IMR-90 (cell line): ENCODE data around the gene FUT4. TPM values are rescaled to one million over a fixed set of nuclear protein-coding genes. Genes with fewer than 3 reads are reported as not detected.
A peak's percentile ranks its signal among the peaks of the same experiment; 100 is the strongest.

Experiments used
- ATAC-seq: fragments of 200-7000 bp; cut with Tn5 transposase; 2 replicates; pipeline ENCODE4 v1.9.1; 2020; ENCODE audit warnings: low read depth, mild to moderate bottlenecking, moderate library complexity
- BruUV-seq: library from RNA; stranded (reverse); fragments of 400-500 nt; replicated peaks from 2 replicates; lab custom pipeline; 2021; lab: Mats Ljungman, UMichigan
- CTCF ChIA-PET: fragments of 300-600 bp; formaldehyde crosslinking; extraction: SDS; loops from one replicate; lab custom pipeline; 2021; ENCODE audit warnings: antibody characterized with exemption; lab: Yijun Ruan, JAX
- POLR2A ChIA-PET: fragments of 300-600 bp; sonication (Branson Sonifier 250); formaldehyde crosslinking; loops from one replicate; lab custom pipeline; 2022; ENCODE audit warnings: antibody characterized with exemption; ENCODE audit not compliant: unreplicated experiment; lab: Charles Lee
- DNase-seq: peaks from one replicate; pipeline ENCODE4 v3.0.0; 2013
- H2AFZ ChIP-seq: replicated peaks from 2 replicates; pipeline ENCODE3; 2013; ENCODE audit warnings: low read length, mild to moderate bottlenecking; ENCODE audit not compliant: poor library complexity
- H2AK5ac ChIP-seq: 2 replicates; pipeline ENCODE4 v1.6.1; 2013; ENCODE audit warnings: low read depth, low read length, inconsistent platforms
- H2AK9ac ChIP-seq: replicated peaks from 2 replicates; pipeline ENCODE3; 2013; ENCODE audit warnings: mild to moderate bottlenecking, low read depth, low read length, moderate library complexity; ENCODE audit not compliant: poor library complexity
- H2BK120ac ChIP-seq: 2 replicates; pipeline ENCODE4 v1.6.1; 2013; ENCODE audit warnings: low read depth, low read length, inconsistent platforms
- H2BK15ac ChIP-seq: 3 replicates; pipeline ENCODE4 v1.6.1; 2013; ENCODE audit warnings: low read depth, low read length, inconsistent platforms
- H2BK20ac ChIP-seq: 2 replicates; pipeline ENCODE4 v1.6.1; 2013; ENCODE audit warnings: low read depth, mild to moderate bottlenecking, inconsistent platforms, low read length, moderate library complexity
- H2BK5ac ChIP-seq: 2 replicates; pipeline ENCODE4 v1.6.1; 2013; ENCODE audit warnings: mild to moderate bottlenecking, low read depth, low read length, inconsistent platforms; ENCODE audit not compliant: poor library complexity, severe bottlenecking
- H3K14ac ChIP-seq: replicated peaks from 2 replicates; pipeline ENCODE4 v1.6.1; 2013; ENCODE audit warnings: low read depth, low read length, inconsistent platforms
- H3K18ac ChIP-seq: 2 replicates; pipeline ENCODE4 v1.6.1; 2013; ENCODE audit warnings: low read depth, low read length, control low read depth
- H3K23ac ChIP-seq: 2 replicates; pipeline ENCODE4 v1.6.1; 2013; ENCODE audit warnings: low read depth, low read length, inconsistent platforms
- H3K27ac ChIP-seq: 2 replicates; pipeline ENCODE4 v1.5.1; 2013; ENCODE audit warnings: mild to moderate bottlenecking, control low read depth, low read length; ENCODE audit not compliant: insufficient read depth
- H3K27me3 ChIP-seq: 2 replicates; pipeline ENCODE4 v1.6.1; 2013; ENCODE audit warnings: low read length; ENCODE audit not compliant: control insufficient read depth, insufficient read depth
- H3K36me3 ChIP-seq: 2 replicates; pipeline ENCODE4 v1.6.1; 2013; ENCODE audit warnings: low read length, mixed read lengths; ENCODE audit not compliant: control insufficient read depth, insufficient read depth
- H3K4ac ChIP-seq: 2 replicates; pipeline ENCODE4 v1.6.1; 2013; ENCODE audit warnings: low read depth, low read length, inconsistent platforms
- H3K4me1 ChIP-seq: 2 replicates; pipeline ENCODE4 v1.6.1; 2013; ENCODE audit warnings: low read length, mixed read lengths; ENCODE audit not compliant: control insufficient read depth, insufficient read depth
- H3K4me2 ChIP-seq: 2 replicates; pipeline ENCODE4 v1.6.1; 2013; ENCODE audit warnings: low read depth, mild to moderate bottlenecking, control low read depth, low read length, moderate library complexity
- H3K4me3 ChIP-seq: 2 replicates; pipeline ENCODE4 v1.5.1; 2013; ENCODE audit warnings: low read depth, mild to moderate bottlenecking, control low read depth, low read length, moderate library complexity; ENCODE audit not compliant: insufficient read depth
- H3K56ac ChIP-seq: 2 replicates; pipeline ENCODE4 v1.6.1; 2013; ENCODE audit warnings: low read length, inconsistent platforms; ENCODE audit not compliant: insufficient read depth; ENCODE audit errors: extremely low read depth
- H3K79me1 ChIP-seq, 2 experiments: 2 replicates each; pipeline ENCODE4 v1.6.1; 2013; ENCODE audit warnings: low read length in 2 of 2, inconsistent platforms in 1 of 2, low read depth in 1 of 2
- H3K9ac ChIP-seq: 2 replicates; pipeline ENCODE4 v1.6.1; 2013; ENCODE audit warnings: low read depth, low read length, control low read depth
- H3K9me1 ChIP-seq: 2 replicates; pipeline ENCODE4 v1.6.1; 2013; ENCODE audit warnings: low read length, inconsistent platforms; ENCODE audit not compliant: insufficient read depth
- H3K9me3 ChIP-seq: 2 replicates; pipeline ENCODE4 v1.6.1; 2013; ENCODE audit warnings: low read length; ENCODE audit not compliant: control insufficient read depth, insufficient read depth
- H4K20me1 ChIP-seq: 2 replicates; pipeline ENCODE4 v1.6.1; 2013; ENCODE audit warnings: low read length, inconsistent platforms; ENCODE audit not compliant: insufficient read depth
- H4K5ac ChIP-seq: 2 replicates; pipeline ENCODE4 v1.6.1; 2013; ENCODE audit warnings: mild to moderate bottlenecking, low read depth, low read length, control low read depth
- H4K8ac ChIP-seq, 2 experiments: 2 replicates each; pipeline ENCODE4 v1.6.1; 2013; ENCODE audit warnings: low read depth in 2 of 2, low read length in 2 of 2, control low read depth in 1 of 2, inconsistent platforms in 1 of 2
- H4K91ac ChIP-seq: 2 replicates; pipeline ENCODE4 v1.6.1; 2013; ENCODE audit warnings: low read depth, low read length, inconsistent platforms; ENCODE audit not compliant: insufficient read depth
- BHLHE40 ChIP-seq: fragments of 150-350 bp; IDR thresholded peaks from 2 replicates; pipeline ENCODE4 v1.6.1; 2016; ENCODE audit warnings: mild to moderate bottlenecking, low read depth, low read length
- CEBPB ChIP-seq: IDR thresholded peaks from 2 replicates; pipeline ENCODE4 v1.6.1; 2012; ENCODE audit warnings: low read depth, low read length, improper control_type of control experiment
- CHD1 ChIP-seq: IDR thresholded peaks from 2 replicates; pipeline ENCODE4 v1.6.1; 2012; ENCODE audit warnings: low read depth, low read length, improper control_type of control experiment
- FOS ChIP-seq: fragments of 150-350 bp; IDR thresholded peaks from 2 replicates; pipeline ENCODE4 v1.6.1; 2016; ENCODE audit warnings: low read depth, low read length
- MAFK ChIP-seq: IDR thresholded peaks from 2 replicates; pipeline ENCODE4 v1.6.1; 2012; ENCODE audit warnings: low read depth, low read length, improper control_type of control experiment
- MAZ ChIP-seq: IDR thresholded peaks from 2 replicates; pipeline ENCODE4 v1.6.1; 2012; ENCODE audit warnings: low read depth, mild to moderate bottlenecking, low read length, improper control_type of control experiment, moderate library complexity, borderline replicate concordance
- MXI1 ChIP-seq: IDR thresholded peaks from 2 replicates; pipeline ENCODE4 v1.6.1; 2012; ENCODE audit warnings: low read depth, mild to moderate bottlenecking, low read length, moderate library complexity, borderline replicate concordance
- NFE2L2 ChIP-seq: fragments of 150-350 bp; IDR thresholded peaks from 2 replicates; pipeline ENCODE4 v1.6.1; 2016; ENCODE audit warnings: low read depth, mild to moderate bottlenecking, low read length
- POLR2A ChIP-seq: IDR thresholded peaks from 2 replicates; pipeline ENCODE4 v1.6.1; 2012; ENCODE audit warnings: mild to moderate bottlenecking, low read depth, low read length
- SMC3 ChIP-seq: fragments of 150-350 bp; IDR thresholded peaks from 2 replicates; pipeline ENCODE4 v1.6.1; 2016; ENCODE audit warnings: low read depth, mild to moderate bottlenecking, antibody characterized with exemption, low read length, moderate library complexity
- WGBS, 2 experiments: methylation state at CpG; one replicate each; pipeline versions ENCODE4 v1.1.5 to v1.1.7; 2013; ENCODE audit warnings: missing lambda C conversion rate in 2 of 2; ENCODE audit not compliant: insufficient read length in 1 of 2; ENCODE audit errors: extremely low coverage in 2 of 2; 5-methylcytosine and 5-hydroxymethylcytosine counted together
- dilution Hi-C: fragments of 300-500 bp; cut with HindIII; formaldehyde crosslinking; loops from one replicate; pipeline ENCODE4 v1.14.3; 2018; ENCODE audit warnings: low sequenced_read_pairs; ENCODE audit not compliant: unreplicated experiment
- in situ Hi-C: fragments of 300-500 bp; cut with MboI; formaldehyde crosslinking; loops from 3 replicates; pipeline ENCODE4 v1.14.3; 2019; ENCODE audit warnings: low sequenced_read_pairs, inconsistent platforms, mixed read lengths
- intact Hi-C: fragments of 100-400 bp; cut with micrococcal nuclease; formaldehyde crosslinking; loops from 2 replicates; pipeline ENCODE4 v1.10.0; 2022
- polyA plus RNA-seq, 3 experiments: library from polyadenylated mRNA; depleted of rRNA; stranded (reverse); fragments of >200 nt; gene quantifications; 2 replicates each; pipeline ENCODE4 v1.2.3, GENCODE V29; 2012; ENCODE audit warnings: low replicate concordance in 1 of 3
- total RNA-seq: library from RNA; depleted of rRNA; stranded (reverse); fragments of >200 nt; gene quantifications from 2 replicates; pipeline ENCODE4 v1.2.3, GENCODE V29; 2012
- TF ChIP-seq, protein P1 (sequence below): fragments of 150-350 bp; IDR thresholded peaks from 2 replicates; pipeline ENCODE4 v1.6.1; 2017; ENCODE audit warnings: mild to moderate bottlenecking, antibody characterized with exemption, low read length, low read depth
- TF ChIP-seq, protein P2 (sequence below): fragments of 150-350 bp; IDR thresholded peaks from 2 replicates; pipeline ENCODE4 v1.6.1; 2016; ENCODE audit warnings: low read depth, mild to moderate bottlenecking, low read length, moderate library complexity, borderline replicate concordance

FUT4 gene
- total and polyA plus RNA-seq, 2 of the 4 experiments (the other 2 are of a cell fraction), result 2.2 to 2.4 TPM

DNA sequence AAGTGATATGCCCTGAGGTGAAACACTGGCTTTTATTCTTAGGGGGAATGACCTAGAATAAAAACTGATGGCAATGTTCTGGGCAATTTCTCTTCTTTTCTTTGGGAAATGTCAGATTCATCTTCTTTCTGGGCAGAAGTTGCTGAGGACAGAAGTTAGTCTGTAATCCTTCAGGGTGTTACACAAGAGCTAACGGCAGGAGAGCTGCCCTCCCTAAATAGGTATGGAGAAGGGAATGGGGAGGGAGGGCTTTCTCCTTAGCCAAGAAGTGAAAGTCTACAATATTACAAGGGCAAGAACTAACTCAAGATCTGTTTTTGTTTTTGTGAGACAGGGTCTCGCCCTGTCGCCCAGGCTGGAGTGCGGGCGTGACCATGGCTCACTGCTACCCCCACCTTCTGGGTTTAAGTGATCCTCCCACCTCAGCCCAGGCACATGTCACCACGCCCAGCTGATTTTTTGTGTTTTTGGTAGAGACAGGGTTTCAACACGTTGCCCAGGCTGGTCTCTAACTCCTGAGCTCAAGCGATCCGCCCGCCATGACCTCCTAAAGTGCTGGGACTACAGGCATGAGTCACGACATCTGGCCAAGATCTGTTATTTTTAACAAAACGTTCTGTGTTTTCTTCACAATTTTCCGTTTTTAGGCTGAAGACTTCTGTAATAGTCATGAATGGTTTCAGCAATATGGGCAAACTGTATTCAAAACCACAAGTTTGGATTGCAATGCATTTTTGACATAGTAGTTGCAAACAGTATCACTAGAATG lies 30.7 kb downstream of the FUT4 start:
- Histone ChIP-seq H3K9me1 (peaks cover 5% of the 10 kb centered on the region; the same call in 1 of the 2 replicates), H3K79me1 (no peaks in the 10 kb centered on the region; a peak in 1 of 4 replicates), H3K18ac (peak overlapping the region; percentile 8; the same call in 1 of the 2 replicates), H3K4me1 (peaks cover 5% of the 10 kb centered on the region), H2AK5ac (peak overlapping the region; percentile 48; the same call in 1 of the 2 replicates), H2AFZ (peak overlapping the region; percentile 71), H2BK5ac (peak overlapping the region; percentile 2), H2AK9ac (no peak overlapping the region), H2BK20ac (no peak overlapping the region), H3K23ac (no peak overlapping the region), H3K9me3 (no peaks in the 10 kb centered on the region), H3K9ac (no peak overlapping the region), H4K8ac (peak overlapping the region in 1 of 2 experiments; percentile 3; a peak in 1 of 4 replicates), H3K4me2 (peak overlapping the region; percentile 67), H3K56ac (no peak overlapping the region), H3K14ac (0 out of 2 replicates have a peak overlapping the region, but pooled peaks have one; percentile 19), H4K91ac (no peak overlapping the region), H2BK120ac (no peak overlapping the region), H2BK15ac (no peak overlapping the region), H4K5ac (peak overlapping the region; percentile 7), H3K4ac (no peak overlapping the region), H3K27ac (peak overlapping the region; percentile 66; the same call in 1 of the 2 replicates), H3K27me3 (peaks cover 4% of the 10 kb centered on the region; the same call in 1 of the 2 replicates), H3K36me3 (no peaks in the 10 kb centered on the region), H3K4me3 (no peak overlapping the region), H4K20me1 (no peaks in the 10 kb centered on the region)
- DNase-seq (peak; percentile 90), ATAC-seq (peak; percentile 94)
- 63% methylated on average over 3 of the region's 13 CpGs; no CpG with 5 or more reads in 1 of the 2 experiments for WGBS, 2 experiments
- POLR2A ChIA-PET, result no interaction called here
- CTCF ChIA-PET, result interaction anchor here (1.4 kb wide), 1 partner anchor 53 kb away, joined by 3 read pairs; no protein-coding TSS in a partner anchor
- in situ Hi-C loops, result loop anchor here (10.0 kb wide), 1 partner anchor 50 kb away; no protein-coding TSS in a partner anchor
- no TSS peak for BruUV-seq
- no peak for TF ChIP-seq BHLHE40
- peak; percentile 52 for TF ChIP-seq CEBPB
- TF ChIP-seq MAZ, result no peak
- TF ChIP-seq, protein P1, sequence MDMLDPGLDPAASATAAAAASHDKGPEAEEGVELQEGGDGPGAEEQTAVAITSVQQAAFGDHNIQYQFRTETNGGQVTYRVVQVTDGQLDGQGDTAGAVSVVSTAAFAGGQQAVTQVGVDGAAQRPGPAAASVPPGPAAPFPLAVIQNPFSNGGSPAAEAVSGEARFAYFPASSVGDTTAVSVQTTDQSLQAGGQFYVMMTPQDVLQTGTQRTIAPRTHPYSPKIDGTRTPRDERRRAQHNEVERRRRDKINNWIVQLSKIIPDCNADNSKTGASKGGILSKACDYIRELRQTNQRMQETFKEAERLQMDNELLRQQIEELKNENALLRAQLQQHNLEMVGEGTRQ, result no peak
- TF ChIP-seq CHD1, result no peak
- peak; percentile 41; the same call in 1 of the 2 replicates for TF ChIP-seq FOS
- TF ChIP-seq NFE2L2, result no peak
- TF ChIP-seq SMC3, result no peak
- TF ChIP-seq MAFK, result no peak
- no peak for TF ChIP-seq MXI1
- no peak for TF ChIP-seq POLR2A
- TF ChIP-seq, protein P2, sequence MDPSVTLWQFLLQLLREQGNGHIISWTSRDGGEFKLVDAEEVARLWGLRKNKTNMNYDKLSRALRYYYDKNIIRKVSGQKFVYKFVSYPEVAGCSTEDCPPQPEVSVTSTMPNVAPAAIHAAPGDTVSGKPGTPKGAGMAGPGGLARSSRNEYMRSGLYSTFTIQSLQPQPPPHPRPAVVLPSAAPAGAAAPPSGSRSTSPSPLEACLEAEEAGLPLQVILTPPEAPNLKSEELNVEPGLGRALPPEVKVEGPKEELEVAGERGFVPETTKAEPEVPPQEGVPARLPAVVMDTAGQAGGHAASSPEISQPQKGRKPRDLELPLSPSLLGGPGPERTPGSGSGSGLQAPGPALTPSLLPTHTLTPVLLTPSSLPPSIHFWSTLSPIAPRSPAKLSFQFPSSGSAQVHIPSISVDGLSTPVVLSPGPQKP, result no peak
- dilution Hi-C loops, result no loop called here
- intact Hi-C loops, result no loop called here
